Loucy (cell line): ENCODE measurements around the gene RHOT1.
"Not testable (repeated sequence)": the region's sequence is repeated elsewhere in the genome, so short reads cannot be mapped to it uniquely, and the experiment has no call there.

Experiments used
- H2AFZ ChIP-seq: fragments of 200-600 bp; sonication (generic); 2 replicates; pipeline ENCODE4 v1.6.0; 2016; ENCODE audit warnings: antibody characterized with exemption, mild to moderate bottlenecking, low read length, moderate library complexity
- H3F3A ChIP-seq: fragments of 200-600 bp; 2 replicates; pipeline ENCODE4 v1.6.0; 2016; ENCODE audit warnings: antibody characterized with exemption, low read depth, mild to moderate bottlenecking
- H3K27me3 ChIP-seq: fragments of 200-600 bp; sonication (generic); 2 replicates; pipeline ENCODE4 v1.6.1; 2014; ENCODE audit warnings: low read length, mild to moderate bottlenecking; ENCODE audit not compliant: insufficient read depth, poor library complexity, severe bottlenecking
- H3K36me3 ChIP-seq: fragments of 200-600 bp; sonication (generic); 2 replicates; pipeline ENCODE4 v1.6.1; 2016; ENCODE audit warnings: low read length; ENCODE audit not compliant: insufficient read depth
- H3K4me1 ChIP-seq: fragments of 200-600 bp; sonication (generic); 2 replicates; pipeline ENCODE4 v1.5.1; 2014; ENCODE audit warnings: low read length, mild to moderate bottlenecking; ENCODE audit not compliant: insufficient read depth, poor library complexity, severe bottlenecking
- H3K4me2 ChIP-seq: fragments of 200-600 bp; sonication (generic); 2 replicates; pipeline ENCODE4 v1.6.0; 2014; ENCODE audit warnings: antibody characterized with exemption, low read length, low read depth, mild to moderate bottlenecking; ENCODE audit not compliant: poor library complexity, severe bottlenecking
- H3K4me3 ChIP-seq: fragments of 200-600 bp; sonication (generic); 2 replicates; pipeline ENCODE4 v1.5.1; 2014; ENCODE audit warnings: low read length, mild to moderate bottlenecking, mixed read lengths; ENCODE audit not compliant: poor library complexity, severe bottlenecking
- H3K79me2 ChIP-seq: fragments of 200-600 bp; sonication (generic); 2 replicates; pipeline ENCODE4 v1.6.1; 2014; ENCODE audit warnings: low read length; ENCODE audit not compliant: insufficient read depth
- H3K9ac ChIP-seq: fragments of 200-600 bp; sonication (generic); 2 replicates; pipeline ENCODE4 v1.6.0; 2014; ENCODE audit warnings: mild to moderate bottlenecking, low read depth, low read length, moderate library complexity; ENCODE audit not compliant: poor library complexity, severe bottlenecking
- H3K9me2 ChIP-seq: fragments of 200-600 bp; sonication (generic); replicated peaks from 2 replicates; pipeline ENCODE4 v1.6.1; 2016; ENCODE audit warnings: low read depth, low read length, mixed read lengths
- H3K9me3 ChIP-seq: fragments of 200-600 bp; sonication (generic); 2 replicates; pipeline ENCODE4 v1.6.1; 2014; ENCODE audit warnings: mild to moderate bottlenecking, antibody characterized with exemption, low read length, low read depth; ENCODE audit not compliant: insufficient read depth
- H4K20me1 ChIP-seq: fragments of 200-600 bp; sonication (generic); 2 replicates; pipeline ENCODE4 v1.6.0; 2014; ENCODE audit warnings: antibody characterized with exemption, low read length, mild to moderate bottlenecking; ENCODE audit not compliant: insufficient read depth, poor library complexity, severe bottlenecking
- CTCF ChIP-seq: fragments of 200-600 bp; sonication (generic); conservative IDR thresholded peaks from 2 replicates; pipeline ENCODE4 v1.5.1; 2014; ENCODE audit warnings: mild to moderate bottlenecking, antibody characterized with exemption, low read length
- EZH2phosphoT487 ChIP-seq: fragments of 200-600 bp; IDR thresholded peaks from 2 replicates; pipeline ENCODE4 v1.6.1; 2018; ENCODE audit warnings: antibody characterized with exemption, mild to moderate bottlenecking, moderate library complexity, borderline replicate concordance

RHOT1 gene

GRCh38 chr17:32161506-32162365, 19.4 kb downstream of the RHOT1 start:
- no peak overlapping the region for H2AFZ ChIP-seq
- TF ChIP-seq EZH2phosphoT487 (no peak), CTCF (no peak)
- no peak overlapping the region for H3K4me3 ChIP-seq
- no peak overlapping the region for H3K4me2 ChIP-seq
- no peaks in the 10 kb centered on the region for H3F3A ChIP-seq
- peaks cover 13% of the 10 kb centered on the region; the same call in 1 of the 2 replicates for H3K79me2 ChIP-seq
- H3K9me3 ChIP-seq: peaks cover 3% of the 10 kb centered on the region
- H3K9me2 ChIP-seq: no peaks in the 10 kb centered on the region
- no peaks in the 10 kb centered on the region for H4K20me1 ChIP-seq
- H3K4me1 ChIP-seq: no peaks in the 10 kb centered on the region
- H3K27me3 ChIP-seq: no peaks in the 10 kb centered on the region
- no peak overlapping the region for H3K9ac ChIP-seq
- H3K36me3 ChIP-seq: peaks cover 16% of the 10 kb centered on the region; the same call in 1 of the 2 replicates

DNA sequence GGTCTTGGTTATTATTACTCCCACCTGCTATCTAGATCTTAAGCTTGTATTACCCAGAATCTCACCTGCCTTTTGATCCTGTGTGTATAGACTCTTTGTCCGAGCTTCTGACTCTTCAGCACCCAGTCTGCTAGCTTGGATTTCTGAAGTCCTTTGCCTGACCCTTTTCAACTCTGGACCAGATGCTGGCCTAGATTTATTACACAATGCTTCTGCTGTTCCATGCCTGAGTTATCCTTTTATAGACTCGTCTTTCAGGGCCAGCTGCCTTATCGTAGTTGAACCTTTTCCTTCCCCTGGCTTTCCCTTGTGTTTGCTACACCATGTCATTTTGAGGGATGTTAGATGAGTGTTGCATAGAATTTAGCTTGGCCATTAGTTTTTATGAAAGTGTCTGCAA, 32.6 kb downstream of the RHOT1 start:
- no peaks in the 10 kb centered on the region for H3K9me2 ChIP-seq
- H3K4me2 ChIP-seq: no peak overlapping the region
- no peaks in the 10 kb centered on the region for H4K20me1 ChIP-seq
- TF ChIP-seq CTCF: no peak
- no peak for TF ChIP-seq EZH2phosphoT487
- no peak overlapping the region for H3K4me3 ChIP-seq
- H3K9me3 ChIP-seq: no peaks in the 10 kb centered on the region
- no peak overlapping the region for H3K9ac ChIP-seq
- no peaks in the 10 kb centered on the region for H3F3A ChIP-seq
- H3K27me3 ChIP-seq: no peaks in the 10 kb centered on the region
- H3K79me2 ChIP-seq: no peaks in the 10 kb centered on the region
- peaks cover 37% of the 10 kb centered on the region; the same call in 1 of the 2 replicates for H3K36me3 ChIP-seq
- no peaks in the 10 kb centered on the region for H3K4me1 ChIP-seq
- H2AFZ ChIP-seq: no peak overlapping the region

- not testable (repeated sequence) for H3K9me2 ChIP-seq, H3K4me1 ChIP-seq, H3K4me2 ChIP-seq, H3K4me3 ChIP-seq, H3K27me3 ChIP-seq, H3K9ac ChIP-seq, H3K9me3 ChIP-seq, H3K79me2 ChIP-seq, H4K20me1 ChIP-seq, H2AFZ ChIP-seq, H3F3A ChIP-seq
- H3K36me3 ChIP-seq: peaks cover 46% of the 10 kb centered on the region; the same call in 1 of the 2 replicates
Observed at GRCh38 chr17:32178679-32179078, 36.4 kb downstream of the RHOT1 start.

GRCh38 chr17:32179103-32179502, 36.8 kb downstream of the RHOT1 start:
- not testable (repeated sequence) for H3K9ac ChIP-seq, H2AFZ ChIP-seq, H3F3A ChIP-seq, H3K4me3 ChIP-seq, H3K27me3 ChIP-seq, H3K9me2 ChIP-seq, H4K20me1 ChIP-seq, H3K9me3 ChIP-seq, H3K4me1 ChIP-seq, H3K4me2 ChIP-seq, H3K79me2 ChIP-seq
- H3K36me3 ChIP-seq: peaks cover 46% of the 10 kb centered on the region; the same call in 1 of the 2 replicates

DNA sequence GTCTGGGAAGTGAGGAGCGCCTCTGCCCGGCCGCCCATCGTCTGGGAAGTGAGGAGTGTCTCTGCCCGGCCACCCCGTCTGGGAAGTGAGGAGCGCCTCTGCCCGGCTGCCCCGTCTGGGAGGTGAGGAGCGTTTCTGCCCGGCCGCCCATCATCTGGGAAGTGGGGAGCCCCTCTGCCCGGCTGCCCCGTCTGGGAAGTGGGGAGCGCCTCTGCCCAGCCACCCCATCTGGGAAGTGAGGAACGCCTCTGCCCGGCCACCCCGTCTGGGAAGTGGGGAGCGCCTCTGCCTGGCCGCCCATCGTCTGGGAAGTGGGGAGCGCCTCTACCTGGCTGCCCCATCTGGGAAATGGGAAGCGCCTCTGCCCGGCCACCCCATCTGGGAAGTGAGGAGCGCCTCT, 37.2 kb downstream of the RHOT1 start:
- H3K9ac ChIP-seq, H3K4me3 ChIP-seq, H3K9me2 ChIP-seq, H3F3A ChIP-seq, H3K27me3 ChIP-seq, H3K4me1 ChIP-seq, H2AFZ ChIP-seq, H3K4me2 ChIP-seq, H3K9me3 ChIP-seq, H4K20me1 ChIP-seq, H3K79me2 ChIP-seq: not testable (repeated sequence)
- H3K36me3 ChIP-seq: peaks cover 45% of the 10 kb centered on the region; the same call in 1 of the 2 replicates

- not testable (repeated sequence) for H2AFZ ChIP-seq, H3K4me2 ChIP-seq, H3K79me2 ChIP-seq, H3K4me3 ChIP-seq, H3K9me2 ChIP-seq, H3K4me1 ChIP-seq, H3K9me3 ChIP-seq, H3K9ac ChIP-seq, H3K27me3 ChIP-seq, H4K20me1 ChIP-seq, H3F3A ChIP-seq
- H3K36me3 ChIP-seq: peaks cover 38% of the 10 kb centered on the region; the same call in 1 of the 2 replicates
Observed at GRCh38 chr17:32180262-32180661, 38.0 kb downstream of the RHOT1 start.
